GM19239 (cell line): ENCODE results near the gene POLD2.

ENCODE experiments used
- DNase-seq: peaks from one replicate; pipeline ENCODE4 v3.0.0; 2011; ENCODE audit warnings: low spot score; ENCODE audit not compliant: insufficient read length
- FAIRE-seq: peaks from 2 replicates; lab custom pipeline; 2011; peaks lifted over from hg19 to GRCh38; lab: Jason Lieb, UNC

POLD2 gene

GRCh38 chr7:44087911-44088838, 35.2 kb downstream of the POLD2 start:
- DNase-seq, result no peak
- no peak for FAIRE-seq

- no peak for FAIRE-seq
- DNase-seq, result no peak
Observed at GRCh38 chr7:44086627-44087026, 36.7 kb downstream of the POLD2 start.

GRCh38 chr7:44085546-44085945, 37.8 kb downstream of the POLD2 start:
- FAIRE-seq (no peak), DNase-seq (no peak)

GRCh38 chr7:44084701-44085100, 38.6 kb downstream of the POLD2 start:
- DNase-seq, result no peak
- no peak for FAIRE-seq

GRCh38 chr7:44083796-44084195, 39.6 kb downstream of the POLD2 start:
- DNase-seq (no peak), FAIRE-seq (peak; percentile 44)

GRCh38 chr7:44082541-44083207, 40.7 kb downstream of the POLD2 start:
- peak; percentile 83 for FAIRE-seq
- peak; percentile 93 for DNase-seq

GRCh38 chr7:44081266-44081748, 42.0 kb downstream of the POLD2 start:
- DNase-seq (no peak), FAIRE-seq (no peak)

- FAIRE-seq (peak; percentile 55), DNase-seq (no peak)
Observed at GRCh38 chr7:44080686-44081265, 42.6 kb downstream of the POLD2 start.

GRCh38 chr7:44080118-44080517, 43.2 kb downstream of the POLD2 start:
- DNase-seq (no peak), FAIRE-seq (no peak)

- no peak for DNase-seq
- no peak for FAIRE-seq
Observed at GRCh38 chr7:44079331-44080021, 43.9 kb downstream of the POLD2 start.

GRCh38 chr7:44078521-44078920, 44.8 kb downstream of the POLD2 start:
- DNase-seq, result no peak
- FAIRE-seq, result no peak

- DNase-seq (no peak), FAIRE-seq (no peak)
Observed at GRCh38 chr7:44077681-44078091, 45.7 kb downstream of the POLD2 start.

- DNase-seq (no peak), FAIRE-seq (no peak)
Observed at GRCh38 chr7:44077061-44077460, 46.3 kb downstream of the POLD2 start.

GRCh38 chr7:44076101-44076895, 47.0 kb downstream of the POLD2 start:
- no peak for DNase-seq
- FAIRE-seq, result no peak

GRCh38 chr7:44075296-44076075, 47.9 kb downstream of the POLD2 start:
- no peak for FAIRE-seq
- no peak for DNase-seq

GRCh38 chr7:44074349-44074695, 49.0 kb downstream of the POLD2 start:
- DNase-seq (no peak), FAIRE-seq (no peak)

- DNase-seq (no peak), FAIRE-seq (no peak)
Observed at GRCh38 chr7:44073664-44074348, 49.5 kb downstream of the POLD2 start.
